K562 (cell line): ENCODE data around the gene NTRK2. TPM values are rescaled to one million over a fixed set of nuclear protein-coding genes. Genes with fewer than 3 reads are reported as not detected.

Source experiments
- ATAC-seq: fragments of 200-7000 bp; cut with Tn5 transposase; 3 replicates; pipeline ENCODE4 v1.9.1; 2020; ENCODE audit warnings: moderate library complexity
- BruUV-seq: library from RNA; stranded (reverse); fragments of 400-500 nt; replicated peaks from 2 replicates; lab custom pipeline; 2021; lab: Mats Ljungman, UMichigan
- CTCF ChIA-PET: fragments of 300-600 bp; formaldehyde crosslinking; extraction: SDS; loops from one replicate; lab custom pipeline; 2021; ENCODE audit warnings: low intra/inter-chr PET ratio; lab: Yijun Ruan, JAX
- POLR2A ChIA-PET: fragments of 300-600, 350-650 bp; sonication (Branson Sonifier 250); formaldehyde crosslinking; extraction: SDS; loops from one replicate; lab custom pipeline; 2021; ENCODE audit warnings: antibody characterized with exemption, inconsistent platforms; lab: Yijun Ruan, JAX
- DNase-seq, 4 experiments: peaks; one replicate each; pipeline versions ENCODE4 v3.0.0 to v3.0.0-alpha.2; 2011 to 2018; ENCODE audit warnings: low spot score in 3 of 4, mixed read lengths in 3 of 4; ENCODE audit errors: extremely low read depth in 1 of 4
- FAIRE-seq: peaks from 2 replicates; lab custom pipeline; 2011; peaks lifted over from hg19 to GRCh38; lab: Jason Lieb, UNC
- H2AFZ ChIP-seq: 2 replicates; pipeline ENCODE4 v1.6.0; 2011; ENCODE audit warnings: low read depth, low read length, control low read depth, inconsistent platforms
- H3K27ac ChIP-seq: fragments of 200-600 bp; 3 replicates; pipeline ENCODE4 v1.8.0; 2011; ENCODE audit warnings: low read depth, mild to moderate bottlenecking, control low read depth, inconsistent platforms, low read length, moderate library complexity, mixed read lengths; ENCODE audit errors: extremely low read depth
- H3K27me3 ChIP-seq, 2 experiments: fragments of 300-600 bp in 1 of 2; 2 replicates in 1 of 2; 3 replicates in 1 of 2; pipeline versions ENCODE4 v1.6.0 to v1.8.0; 2011; ENCODE audit warnings: inconsistent platforms in 2 of 2, low read length in 2 of 2, mild to moderate bottlenecking in 1 of 2, mixed read lengths in 1 of 2, moderate library complexity in 1 of 2; ENCODE audit not compliant: control insufficient read depth in 2 of 2, insufficient read depth in 2 of 2
- H3K36me3 ChIP-seq: fragments of 300-600 bp; 3 replicates; pipeline ENCODE4 v1.8.0; 2011; ENCODE audit warnings: mild to moderate bottlenecking, low read length, inconsistent platforms; ENCODE audit not compliant: control insufficient read depth, insufficient read depth
- H3K4me1 ChIP-seq, 2 experiments: fragments of 200-600 bp in 1 of 2; replicated peaks in 1 of 2; 2 replicates in 1 of 2; 3 replicates in 1 of 2; pipeline versions ENCODE4 v1.5.1 to v1.8.0; 2011; ENCODE audit warnings: inconsistent platforms in 2 of 2, low read length in 2 of 2, mild to moderate bottlenecking in 1 of 2, mixed read lengths in 1 of 2, moderate library complexity in 1 of 2; ENCODE audit not compliant: control insufficient read depth in 2 of 2, insufficient read depth in 2 of 2
- H3K4me2 ChIP-seq: 2 replicates; pipeline ENCODE4 v1.6.1; 2011; ENCODE audit warnings: low read length, control low read depth, inconsistent platforms, mixed read lengths; ENCODE audit not compliant: insufficient read depth
- H3K4me3 ChIP-seq: fragments of 200-600 bp; sonication (generic), shearing (Covaris generic); 2 replicates; pipeline ENCODE4 v1.5.1; 2016; ENCODE audit warnings: control low read depth, inconsistent platforms
- H3K79me2 ChIP-seq: fragments of 200-600 bp; 3 replicates; pipeline ENCODE4 v1.8.0; 2011; ENCODE audit warnings: low read length, inconsistent platforms; ENCODE audit not compliant: control insufficient read depth, insufficient read depth
- H3K9ac ChIP-seq, 2 experiments: 2 replicates each; pipeline versions ENCODE4 v1.6.0 to v1.6.1; 2011; ENCODE audit warnings: low read depth in 2 of 2, low read length in 2 of 2, control low read depth in 1 of 2, inconsistent platforms in 1 of 2, mild to moderate bottlenecking in 1 of 2, mixed read lengths in 1 of 2; ENCODE audit not compliant: insufficient read depth in 1 of 2
- H3K9me1 ChIP-seq: one replicate; pipeline ENCODE4 v1.6.0; 2011; ENCODE audit warnings: inconsistent platforms, mild to moderate bottlenecking, low read length, moderate library complexity; ENCODE audit not compliant: control insufficient read depth, insufficient read depth
- H3K9me3 ChIP-seq: replicated peaks from 2 replicates; pipeline ENCODE4 v1.5.1; 2011; ENCODE audit warnings: low read depth, low read length, inconsistent platforms; ENCODE audit not compliant: control insufficient read depth, insufficient read depth
- H4K20me1 ChIP-seq: replicated peaks from 2 replicates; pipeline ENCODE4 v1.6.1; 2011; ENCODE audit warnings: low read length, inconsistent platforms, mixed read lengths; ENCODE audit not compliant: control insufficient read depth, insufficient read depth
- ERF ChIP-seq: fragments of 450-650 bp; formaldehyde crosslinking; IDR thresholded peaks from 2 replicates; pipeline ENCODE4 v1.4.0; 2020; ENCODE audit warnings: mild to moderate bottlenecking, mixed read lengths
- FOS ChIP-seq: IDR thresholded peaks from 3 replicates; pipeline ENCODE4 v1.6.1; 2011; ENCODE audit not compliant: insufficient read length; ENCODE audit errors: extremely low read depth
- FOXJ3 ChIP-seq: sonication (generic); formaldehyde crosslinking; IDR thresholded peaks from 2 replicates; pipeline ENCODE4 v1.4.0; 2020; ENCODE audit warnings: mild to moderate bottlenecking, missing genetic modification reagents
- HBP1 ChIP-seq: fragments of 450-650 bp; formaldehyde crosslinking; IDR thresholded peaks from 2 replicates; pipeline ENCODE4 v1.4.0; 2022; ENCODE audit warnings: missing genetic modification characterization
- KLF16 ChIP-seq: IDR thresholded peaks from 2 replicates; pipeline ENCODE4 v1.6.1; 2016; ENCODE audit warnings: antibody characterized with exemption
- NCOA4 ChIP-seq: fragments of 450-650 bp; IDR thresholded peaks from 2 replicates; pipeline ENCODE4 v1.6.1; 2018; ENCODE audit warnings: mild to moderate bottlenecking; ENCODE audit not compliant: partially characterized antibody
- RUNX1 ChIP-seq: sonication (generic); IDR thresholded peaks from 2 replicates; pipeline ENCODE4 v1.6.1; 2016; ENCODE audit warnings: antibody characterized with exemption, low read depth
- SNRNP70 ChIP-seq: fragments of 200-400 bp; formaldehyde crosslinking; optimal IDR thresholded peaks from 2 replicates; pipeline ENCODE3; 2017; ENCODE audit warnings: low read depth, low read length
- SP2 ChIP-seq: IDR thresholded peaks from 2 replicates; pipeline ENCODE4 v1.6.1; 2011; ENCODE audit warnings: mild to moderate bottlenecking, low read depth, low read length, moderate library complexity; ENCODE audit not compliant: poor library complexity, severe bottlenecking; ENCODE audit errors: extremely low read depth
- WGBS: fragments of 100-300 bp; shearing (Covaris generic); methylation state at CpG from one replicate; pipeline ENCODE4 v1.1.6; 2016; ENCODE audit warnings: low coverage, mixed read lengths; ENCODE audit not compliant: insufficient coverage; ENCODE audit errors: missing lambda C conversion rate; 5-methylcytosine and 5-hydroxymethylcytosine counted together
- in situ Hi-C: fragments of 300-500 bp; cut with MboI; formaldehyde crosslinking; loops from 4 replicates; pipeline ENCODE4 v1.15.0; 2018; ENCODE audit warnings: inconsistent platforms, mixed read lengths
- intact Hi-C: fragments of 100-400 bp; cut with micrococcal nuclease; formaldehyde crosslinking; loops from 2 replicates; pipeline ENCODE4 v1.14.2; 2022
- polyA plus RNA-seq, 8 experiments: library from polyadenylated mRNA; depleted of rRNA in 4 of 8; stranded (reverse) in 5 of 8; unstranded in 3 of 8; fragments of >200 nt; fragmentation: Nextera tagmentation in 2 of 8; fragmentation: Illumina TruSeq in 1 of 8; extraction: Ambion mirVana in 2 of 8; extraction: Trizol in 1 of 8; gene quantifications; 2 replicates each; pipeline versions ENCODE4 v1.2.1 to v1.2.3, GENCODE V29; 2011 to 2014; ENCODE audit warnings: inconsistent platforms in 1 of 8, missing spikeins in 1 of 8
- total RNA-seq, 7 experiments: library from RNA; depleted of rRNA in 6 of 7; stranded (reverse); fragments of >200 nt in 6 of 7; fragmentation: Illumina TruSeq in 2 of 7; extraction: Trizol in 2 of 7; gene quantifications; 2 replicates each; pipeline versions ENCODE4 v1.2.1 to v1.2.3, GENCODE V29; 2011 to 2021; ENCODE audit warnings: low replicate concordance in 1 of 7
- TF ChIP-seq, protein P1 (sequence below): sonication (generic); formaldehyde crosslinking; IDR thresholded peaks from 2 replicates; pipeline ENCODE4 v1.8.1; 2023; ENCODE audit warnings: missing genetic modification reagents, mild to moderate bottlenecking, borderline replicate concordance
- TF ChIP-seq, protein P2 (sequence below): fragments of 250-450 bp; sonication (Bioruptor Pico); IDR thresholded peaks from 2 replicates; pipeline ENCODE4 v1.9.0; 2021; ENCODE audit warnings: mild to moderate bottlenecking

Gene NTRK2
- total and polyA plus RNA-seq, 9 of the 15 experiments (the other 6 are each of a cell fraction or from before 2014, with no cell fraction given), result not detected

GRCh38 chr9:84831377-84831776 lies 161.8 kb downstream of the NTRK2 start:
- Histone ChIP-seq H3K9me1 (no peaks in the 10 kb centered on the region), H3K27me3 (no peaks in the 10 kb centered on the region), H2AFZ (no peak overlapping the region), H3K27ac (no peak overlapping the region), H4K20me1 (no peaks in the 10 kb centered on the region), H3K9me3 (no peaks in the 10 kb centered on the region), H3K4me1 (no peaks in the 10 kb centered on the region), H3K9ac (no peak overlapping the region), H3K4me3 (no peak overlapping the region), H3K79me2 (no peaks in the 10 kb centered on the region), H3K4me2 (no peak overlapping the region), H3K36me3 (no peaks in the 10 kb centered on the region)
- in situ Hi-C loops (no loop called here), intact Hi-C loops (no loop called here)
- no peak for TF ChIP-seq FOXJ3 (CRISPR knock-in tag)
- TF ChIP-seq, protein P1, sequence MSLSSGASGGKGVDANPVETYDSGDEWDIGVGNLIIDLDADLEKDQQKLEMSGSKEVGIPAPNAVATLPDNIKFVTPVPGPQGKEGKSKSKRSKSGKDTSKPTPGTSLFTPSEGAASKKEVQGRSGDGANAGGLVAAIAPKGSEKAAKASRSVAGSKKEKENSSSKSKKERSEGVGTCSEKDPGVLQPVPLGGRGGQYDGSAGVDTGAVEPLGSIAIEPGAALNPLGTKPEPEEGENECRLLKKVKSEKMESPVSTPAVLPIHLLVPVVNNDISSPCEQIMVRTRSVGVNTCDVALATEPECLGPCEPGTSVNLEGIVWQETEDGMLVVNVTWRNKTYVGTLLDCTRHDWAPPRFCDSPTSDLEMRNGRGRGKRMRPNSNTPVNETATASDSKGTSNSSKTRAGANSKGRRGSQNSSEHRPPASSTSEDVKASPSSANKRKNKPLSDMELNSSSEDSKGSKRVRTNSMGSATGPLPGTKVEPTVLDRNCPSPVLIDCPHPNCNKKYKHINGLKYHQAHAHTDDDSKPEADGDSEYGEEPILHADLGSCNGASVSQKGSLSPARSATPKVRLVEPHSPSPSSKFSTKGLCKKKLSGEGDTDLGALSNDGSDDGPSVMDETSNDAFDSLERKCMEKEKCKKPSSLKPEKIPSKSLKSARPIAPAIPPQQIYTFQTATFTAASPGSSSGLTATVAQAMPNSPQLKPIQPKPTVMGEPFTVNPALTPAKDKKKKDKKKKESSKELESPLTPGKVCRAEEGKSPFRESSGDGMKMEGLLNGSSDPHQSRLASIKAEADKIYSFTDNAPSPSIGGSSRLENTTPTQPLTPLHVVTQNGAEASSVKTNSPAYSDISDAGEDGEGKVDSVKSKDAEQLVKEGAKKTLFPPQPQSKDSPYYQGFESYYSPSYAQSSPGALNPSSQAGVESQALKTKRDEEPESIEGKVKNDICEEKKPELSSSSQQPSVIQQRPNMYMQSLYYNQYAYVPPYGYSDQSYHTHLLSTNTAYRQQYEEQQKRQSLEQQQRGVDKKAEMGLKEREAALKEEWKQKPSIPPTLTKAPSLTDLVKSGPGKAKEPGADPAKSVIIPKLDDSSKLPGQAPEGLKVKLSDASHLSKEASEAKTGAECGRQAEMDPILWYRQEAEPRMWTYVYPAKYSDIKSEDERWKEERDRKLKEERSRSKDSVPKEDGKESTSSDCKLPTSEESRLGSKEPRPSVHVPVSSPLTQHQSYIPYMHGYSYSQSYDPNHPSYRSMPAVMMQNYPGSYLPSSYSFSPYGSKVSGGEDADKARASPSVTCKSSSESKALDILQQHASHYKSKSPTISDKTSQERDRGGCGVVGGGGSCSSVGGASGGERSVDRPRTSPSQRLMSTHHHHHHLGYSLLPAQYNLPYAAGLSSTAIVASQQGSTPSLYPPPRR (CRISPR knock-in tag), result no peak
- TF ChIP-seq, protein P2, sequence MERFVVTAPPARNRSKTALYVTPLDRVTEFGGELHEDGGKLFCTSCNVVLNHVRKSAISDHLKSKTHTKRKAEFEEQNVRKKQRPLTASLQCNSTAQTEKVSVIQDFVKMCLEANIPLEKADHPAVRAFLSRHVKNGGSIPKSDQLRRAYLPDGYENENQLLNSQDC (CRISPR knock-in tag), result no peak
- TF ChIP-seq RUNX1, result no peak
- TF ChIP-seq ERF (CRISPR knock-in tag), result no peak
- TF ChIP-seq KLF16, result no peak
- no peak for TF ChIP-seq NCOA4
- no peak for TF ChIP-seq FOS
- no peak for TF ChIP-seq SP2
- TF ChIP-seq HBP1 (CRISPR knock-in tag), result no peak
- TF ChIP-seq SNRNP70, result no peak
- CTCF ChIA-PET, result no interaction called here
- no TSS peak for BruUV-seq
- WGBS, result 0% methylated on average over 3 of the region's 4 CpGs
- POLR2A ChIA-PET, result no interaction called here
- DNase-seq (no peak), FAIRE-seq (no peak), ATAC-seq (no peak)
